ENCODE data around the gene ASPHD1. TPM values are rescaled to one million over a fixed set of nuclear protein-coding genes. Genes with fewer than 3 reads are reported as not detected.

Gene ASPHD1, protein sequence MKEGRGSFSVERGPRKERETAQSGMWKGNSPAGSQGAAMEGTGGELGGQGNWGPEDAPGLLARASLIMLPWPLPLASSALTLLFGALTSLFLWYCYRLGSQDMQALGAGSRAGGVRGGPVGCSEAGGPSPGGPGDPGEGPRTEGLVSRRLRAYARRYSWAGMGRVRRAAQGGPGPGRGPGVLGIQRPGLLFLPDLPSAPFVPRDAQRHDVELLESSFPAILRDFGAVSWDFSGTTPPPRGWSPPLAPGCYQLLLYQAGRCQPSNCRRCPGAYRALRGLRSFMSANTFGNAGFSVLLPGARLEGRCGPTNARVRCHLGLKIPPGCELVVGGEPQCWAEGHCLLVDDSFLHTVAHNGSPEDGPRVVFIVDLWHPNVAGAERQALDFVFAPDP
- polyA plus RNA-seq (2013, experiment 1 of 2): 9.6 TPM
- polyA plus RNA-seq (2013, experiment 2 of 2): 8.8 TPM

DNA sequence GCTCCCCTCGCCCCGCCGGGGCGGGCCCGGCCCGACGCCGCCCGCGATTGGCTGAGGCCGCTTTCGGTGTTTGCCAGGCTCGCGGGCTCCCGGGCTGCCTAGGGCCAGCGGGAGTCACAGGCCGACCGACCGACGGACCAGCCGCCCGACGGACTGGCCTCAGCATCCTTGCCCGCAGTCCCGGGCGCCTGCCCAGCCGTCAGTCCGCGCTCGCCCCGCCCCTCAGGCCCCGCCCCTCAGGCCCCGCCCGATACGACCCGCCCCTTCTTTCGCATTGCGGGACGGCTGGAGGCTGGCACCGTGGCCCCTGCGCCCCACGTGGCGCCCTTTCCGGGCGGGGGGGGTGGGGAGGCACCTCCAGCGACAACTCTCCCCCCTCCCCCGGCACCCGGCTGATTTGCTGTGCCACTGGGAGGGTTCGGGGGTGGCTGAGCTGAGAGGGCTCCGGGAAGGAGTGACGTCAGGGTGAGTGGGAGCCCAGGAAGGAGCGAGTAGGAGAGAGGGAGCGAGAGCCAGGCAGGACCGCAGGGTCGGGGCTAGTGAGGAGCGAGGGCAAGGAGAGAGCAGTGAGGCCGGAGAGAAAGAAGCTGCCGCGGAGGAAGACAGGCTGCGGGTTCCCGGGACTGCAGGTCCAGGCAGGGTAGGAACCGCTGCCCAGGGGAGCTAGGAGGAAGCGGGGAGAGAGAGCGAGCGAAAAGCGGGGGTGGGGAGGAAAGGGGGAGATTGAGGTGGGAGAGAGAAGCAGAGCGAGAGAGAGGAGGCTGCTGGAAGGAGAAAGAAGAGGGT is at the start of gene ASPHD1:
ASPHD1 (plus strand) TSS at position 387 of the 786 bp plus-strand sequence. CDS start 484 bp downstream, outside the sequence.
- 1 to 2% methylated on average over 44 to 45 of the region's 67 CpGs for WGBS, 2 experiments (ENCODE audit: insufficient coverage in 2 of 2)
- H3K9me3 ChIP-seq (ENCODE audit: control insufficient read depth, low read length): no peaks in the 10 kb centered on the region
- peak within 1 kb of the TSS; percentile 58 for H3K4me3 ChIP-seq (ENCODE audit: extremely low read depth, insufficient read depth, low read length, poor library complexity, severe bottlenecking)
- H3K4me1 ChIP-seq (ENCODE audit: control insufficient read depth, insufficient read depth, low read length, poor library complexity, severe bottlenecking): peaks cover 13% of the 10 kb centered on the region
- peak within 1 kb of the TSS; percentile 78 for H3K27ac ChIP-seq (ENCODE audit: low read depth, low read length, severe bottlenecking)
- peaks cover 16% of the 10 kb centered on the region for H3K36me3 ChIP-seq (ENCODE audit: control insufficient read depth, insufficient read depth, low read length)

DNA sequence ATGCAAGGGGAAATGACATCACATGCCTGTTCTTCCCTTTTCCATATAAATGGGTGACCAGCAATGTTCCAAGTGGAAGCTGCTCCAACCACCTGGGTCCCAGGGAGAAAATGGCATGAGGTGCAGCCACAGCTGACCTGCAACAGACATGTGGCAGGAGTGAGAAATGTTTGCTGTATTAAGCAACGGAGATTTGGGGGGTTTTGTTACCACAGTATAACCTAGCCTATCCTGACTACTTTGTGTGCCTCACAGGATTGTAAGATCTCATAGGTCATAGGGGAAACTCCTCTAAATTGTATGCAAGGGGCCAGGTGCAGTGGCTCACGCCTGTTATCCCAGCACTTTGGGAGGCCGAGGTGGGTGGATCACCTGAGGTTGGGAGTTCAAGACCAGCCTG is 49.3 kb upstream of the ASPHD1 start:
- no peak overlapping the region for H3K4me3 ChIP-seq (ENCODE audit: extremely low read depth, insufficient read depth, low read length, poor library complexity, severe bottlenecking)
- no peaks in the 10 kb centered on the region for H3K9me3 ChIP-seq (ENCODE audit: control insufficient read depth, low read length)
- H3K4me1 ChIP-seq (ENCODE audit: control insufficient read depth, insufficient read depth, low read length, poor library complexity, severe bottlenecking): peaks cover 8% of the 10 kb centered on the region
- WGBS, 2 experiments (ENCODE audit: insufficient coverage in 2 of 2): 90% methylated on average over 2 of the region's 3 CpGs
- no peaks in the 10 kb centered on the region for H3K36me3 ChIP-seq (ENCODE audit: control insufficient read depth, insufficient read depth, low read length)
- H3K27ac ChIP-seq (ENCODE audit: low read depth, low read length, severe bottlenecking): no peak overlapping the region

DNA sequence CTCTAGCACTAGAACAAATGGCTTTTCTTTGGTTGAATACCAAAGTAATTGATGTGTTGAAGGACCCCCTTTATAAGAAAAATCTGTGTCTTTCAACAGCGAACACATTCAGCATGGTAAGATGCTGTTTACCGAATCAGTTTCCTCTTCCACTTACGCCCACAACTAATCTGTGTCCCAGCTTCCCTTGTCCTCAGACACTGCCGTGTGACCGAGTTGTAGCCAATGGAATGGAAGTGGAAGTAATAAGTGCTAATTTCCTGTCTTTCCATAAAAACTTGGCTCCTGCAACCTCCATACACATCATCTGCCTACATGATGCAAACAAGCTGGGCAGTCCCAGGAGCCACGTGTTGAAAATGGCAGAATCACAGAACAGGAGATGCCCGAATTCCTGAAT is 47.6 kb upstream of the ASPHD1 start:
- Histone ChIP-seq H3K4me3 (ENCODE audit: extremely low read depth, insufficient read depth, low read length, poor library complexity, severe bottlenecking) (no peak overlapping the region), H3K27ac (ENCODE audit: low read depth, low read length, severe bottlenecking) (no peak overlapping the region), H3K9me3 (ENCODE audit: control insufficient read depth, low read length) (no peaks in the 10 kb centered on the region), H3K4me1 (ENCODE audit: control insufficient read depth, insufficient read depth, low read length, poor library complexity, severe bottlenecking) (peaks cover 8% of the 10 kb centered on the region), H3K36me3 (ENCODE audit: control insufficient read depth, insufficient read depth, low read length) (no peaks in the 10 kb centered on the region)
- 100% methylated on average over 1 of the region's 7 CpGs for WGBS, 2 experiments (ENCODE audit: insufficient coverage in 2 of 2)

DNA sequence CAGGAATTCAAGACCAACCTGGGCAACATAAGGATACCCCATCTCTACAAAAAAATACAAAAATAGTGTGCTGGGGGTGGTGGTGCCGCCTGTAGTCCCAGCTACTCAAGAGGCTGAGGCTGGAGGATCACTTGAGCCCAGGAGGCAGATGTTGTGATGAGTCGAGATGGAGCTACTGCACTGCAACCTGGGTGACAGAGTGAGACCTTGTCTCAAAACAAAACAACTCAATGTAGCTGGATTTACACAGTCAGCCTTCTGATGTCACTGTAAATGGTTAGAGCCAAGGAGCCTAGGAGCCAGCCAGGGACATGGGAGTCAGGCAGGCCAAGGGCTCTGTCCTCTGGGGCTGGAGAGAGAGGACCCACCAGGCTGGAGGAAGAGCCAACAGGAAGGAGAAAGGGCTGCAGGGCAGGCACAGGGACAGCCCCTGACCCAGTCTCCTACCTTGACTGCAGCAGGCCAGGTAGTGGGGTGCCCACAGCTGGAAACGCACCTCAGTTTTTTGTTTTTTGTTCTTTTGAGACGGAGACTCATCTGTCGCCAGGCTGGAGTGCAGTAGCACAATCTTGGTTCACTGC is 45.7 kb upstream of the ASPHD1 start:
- Histone ChIP-seq H3K36me3 (ENCODE audit: control insufficient read depth, insufficient read depth, low read length) (peaks cover 16% of the 10 kb centered on the region), H3K9me3 (ENCODE audit: control insufficient read depth, low read length) (no peaks in the 10 kb centered on the region), H3K27ac (ENCODE audit: low read depth, low read length, severe bottlenecking) (no peak overlapping the region), H3K4me3 (ENCODE audit: extremely low read depth, insufficient read depth, low read length, poor library complexity, severe bottlenecking) (no peak overlapping the region), H3K4me1 (ENCODE audit: control insufficient read depth, insufficient read depth, low read length, poor library complexity, severe bottlenecking) (peaks cover 4% of the 10 kb centered on the region)
- 83 to 95% methylated on average over 3 to 5 of the region's 5 CpGs for WGBS, 2 experiments (ENCODE audit: insufficient coverage in 2 of 2)

DNA sequence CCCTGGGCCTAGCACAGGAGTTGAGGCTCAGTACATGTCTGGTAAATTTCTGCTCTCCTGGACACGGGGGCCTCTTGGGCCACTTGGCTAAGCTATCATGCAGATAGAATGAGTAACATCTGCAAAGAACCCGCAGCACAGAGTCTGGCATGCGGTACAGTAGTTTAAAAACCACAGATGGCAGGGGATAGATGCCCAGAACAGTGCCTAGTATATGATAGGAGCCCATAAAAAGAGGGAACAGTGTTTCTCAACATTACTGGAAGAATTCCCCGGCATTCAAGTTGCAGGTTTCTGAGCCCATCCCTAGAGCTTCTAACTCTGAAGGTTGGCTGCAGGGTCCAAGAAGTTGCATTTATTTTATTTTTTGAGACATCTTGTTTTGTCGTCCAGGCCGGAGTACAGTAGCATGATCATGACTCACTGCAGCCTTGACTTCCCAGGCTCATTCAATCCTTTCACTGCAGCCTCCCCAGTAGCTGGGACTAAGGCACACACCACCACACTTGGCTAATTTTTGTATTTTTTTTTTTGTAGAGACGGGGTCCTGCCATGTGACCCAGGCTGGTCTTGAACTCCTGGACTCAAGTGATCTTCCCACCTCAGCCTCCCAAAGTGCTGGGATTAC is 43.0 kb upstream of the ASPHD1 start:
- H3K27ac ChIP-seq (ENCODE audit: low read depth, low read length, severe bottlenecking): no peak overlapping the region
- WGBS, 2 experiments (ENCODE audit: insufficient coverage in 2 of 2): 92 to 95% methylated on average over 6 to 7 of the region's 7 CpGs
- H3K4me3 ChIP-seq (ENCODE audit: extremely low read depth, insufficient read depth, low read length, poor library complexity, severe bottlenecking): no peak overlapping the region
- peaks cover 32% of the 10 kb centered on the region for H3K36me3 ChIP-seq (ENCODE audit: control insufficient read depth, insufficient read depth, low read length)
- H3K4me1 ChIP-seq (ENCODE audit: control insufficient read depth, insufficient read depth, low read length, poor library complexity, severe bottlenecking): peaks cover 3% of the 10 kb centered on the region
- H3K9me3 ChIP-seq (ENCODE audit: control insufficient read depth, low read length): no peaks in the 10 kb centered on the region

DNA sequence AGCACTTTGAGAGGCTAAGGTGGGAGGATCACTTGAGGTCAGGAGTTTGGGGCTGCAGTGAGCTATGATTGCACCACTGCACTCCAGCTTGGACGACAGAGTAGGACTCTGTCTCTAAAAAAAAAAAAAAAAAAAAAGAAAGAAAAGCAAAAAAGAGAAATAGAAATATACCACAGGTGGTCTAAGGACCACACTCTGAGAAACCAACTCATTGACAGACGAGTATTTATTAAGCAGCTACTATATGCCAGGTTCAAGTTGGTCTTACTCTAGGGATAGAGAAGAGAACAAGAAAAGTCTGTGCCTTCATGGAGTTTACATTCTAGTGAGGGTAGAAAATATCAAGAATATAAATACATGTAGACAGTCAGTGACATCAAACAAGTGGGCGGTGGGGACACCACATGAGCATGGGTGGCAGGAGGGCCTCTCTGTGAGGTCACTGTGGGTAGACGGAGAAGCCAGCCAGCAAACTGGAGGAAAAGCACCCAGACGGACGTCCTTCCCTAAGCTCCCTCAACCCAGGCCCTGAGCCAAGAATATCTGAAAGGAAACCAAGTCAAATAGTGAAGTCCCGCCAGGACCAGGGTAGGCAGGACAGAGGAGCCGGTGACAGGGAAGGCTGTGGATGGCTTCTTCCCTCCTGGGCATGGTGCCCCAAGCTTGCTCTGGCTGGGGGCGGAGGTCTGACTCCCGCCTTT is 42.0 kb upstream of the ASPHD1 start:
- H3K27ac ChIP-seq (ENCODE audit: low read depth, low read length, severe bottlenecking): no peak overlapping the region
- H3K4me3 ChIP-seq (ENCODE audit: extremely low read depth, insufficient read depth, low read length, poor library complexity, severe bottlenecking): no peak overlapping the region
- H3K9me3 ChIP-seq (ENCODE audit: control insufficient read depth, low read length): no peaks in the 10 kb centered on the region
- H3K36me3 ChIP-seq (ENCODE audit: control insufficient read depth, insufficient read depth, low read length): peaks cover 32% of the 10 kb centered on the region
- WGBS, 2 experiments (ENCODE audit: insufficient coverage in 2 of 2): 96 to 98% methylated on average over 8 of the region's 10 CpGs
- H3K4me1 ChIP-seq (ENCODE audit: control insufficient read depth, insufficient read depth, low read length, poor library complexity, severe bottlenecking): peaks cover 5% of the 10 kb centered on the region

DNA sequence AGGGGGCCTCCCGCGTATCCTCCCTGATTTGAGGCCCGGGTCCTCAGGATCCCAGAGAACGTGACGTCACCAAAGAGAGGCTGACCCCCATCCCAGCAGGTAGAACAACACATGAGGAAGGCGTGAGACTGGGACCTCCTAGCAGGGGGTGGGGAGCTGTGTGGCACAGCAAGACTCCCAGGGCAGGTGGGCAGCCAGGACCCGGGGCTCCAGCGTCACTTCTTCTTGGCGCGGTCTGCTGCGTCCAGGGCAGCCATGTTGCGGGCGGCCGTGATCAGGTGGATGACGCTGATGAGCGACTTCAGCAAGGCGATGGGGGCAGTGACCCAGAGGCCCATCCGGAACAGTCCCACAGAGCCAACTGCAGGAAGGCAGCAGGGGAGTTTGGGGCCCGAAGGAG is 41.3 kb upstream of the ASPHD1 start:
- H3K27ac ChIP-seq (ENCODE audit: low read depth, low read length, severe bottlenecking): no peak overlapping the region
- H3K36me3 ChIP-seq (ENCODE audit: control insufficient read depth, insufficient read depth, low read length): peaks cover 32% of the 10 kb centered on the region
- no peak overlapping the region for H3K4me3 ChIP-seq (ENCODE audit: extremely low read depth, insufficient read depth, low read length, poor library complexity, severe bottlenecking)
- WGBS, 2 experiments (ENCODE audit: insufficient coverage in 2 of 2): 93 to 98% methylated on average over 18 of the region's 19 CpGs
- peaks cover 5% of the 10 kb centered on the region for H3K4me1 ChIP-seq (ENCODE audit: control insufficient read depth, insufficient read depth, low read length, poor library complexity, severe bottlenecking)
- H3K9me3 ChIP-seq (ENCODE audit: control insufficient read depth, low read length): no peaks in the 10 kb centered on the region

DNA sequence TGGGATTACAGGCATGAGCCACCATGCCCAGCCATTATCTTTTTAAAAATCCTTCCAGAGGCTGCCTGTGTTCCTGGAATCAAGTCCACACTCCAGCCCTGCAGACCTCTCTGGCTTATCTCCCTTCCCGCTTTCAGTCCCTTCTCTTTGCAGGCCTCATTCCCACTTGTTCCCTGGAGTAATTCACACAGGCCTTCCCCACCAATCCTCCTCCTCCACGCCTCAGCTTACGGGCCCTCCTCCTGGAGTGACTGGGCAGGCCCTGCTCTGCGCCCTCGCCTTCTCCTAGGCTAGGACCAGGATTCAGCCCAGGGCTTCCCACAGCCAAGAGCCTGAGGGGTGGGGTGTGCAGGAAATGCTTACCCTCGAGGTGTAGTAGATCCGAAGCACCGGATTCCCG is 40.1 kb upstream of the ASPHD1 start:
- Histone ChIP-seq H3K4me3 (ENCODE audit: extremely low read depth, insufficient read depth, low read length, poor library complexity, severe bottlenecking) (no peak overlapping the region), H3K9me3 (ENCODE audit: control insufficient read depth, low read length) (no peaks in the 10 kb centered on the region), H3K4me1 (ENCODE audit: control insufficient read depth, insufficient read depth, low read length, poor library complexity, severe bottlenecking) (peaks cover 5% of the 10 kb centered on the region), H3K27ac (ENCODE audit: low read depth, low read length, severe bottlenecking) (no peak overlapping the region), H3K36me3 (ENCODE audit: control insufficient read depth, insufficient read depth, low read length) (peaks cover 32% of the 10 kb centered on the region)
- WGBS, 2 experiments (ENCODE audit: insufficient coverage in 2 of 2): 90 to 94% methylated on average over 4 to 9 of the region's 9 CpGs

DNA sequence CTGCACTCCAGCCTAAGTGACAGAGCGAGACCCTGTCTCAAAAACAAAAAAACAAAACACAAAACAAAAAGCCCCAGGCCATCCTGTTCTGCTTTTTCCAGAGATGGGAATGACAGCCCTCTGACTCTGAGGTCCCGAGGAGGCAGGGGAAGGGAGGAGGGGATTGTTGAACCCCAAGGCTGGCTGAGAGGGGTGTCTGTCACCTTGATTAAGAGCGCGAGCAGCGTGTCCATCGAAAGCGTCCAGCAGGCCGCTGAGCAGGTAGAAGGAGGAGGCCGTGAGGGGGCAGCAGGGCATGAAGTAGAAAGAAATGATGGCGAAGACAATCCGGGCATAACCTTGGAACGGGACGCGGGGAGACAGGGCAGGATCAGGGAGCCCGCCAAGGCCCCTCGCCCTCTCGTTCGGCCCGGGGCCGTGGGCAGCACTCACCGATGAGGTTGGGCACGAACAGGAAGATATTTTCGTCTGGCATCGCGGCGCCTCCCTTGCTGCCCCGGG is 37.9 kb upstream of the ASPHD1 start:
- H3K36me3 ChIP-seq (ENCODE audit: control insufficient read depth, insufficient read depth, low read length): peaks cover 32% of the 10 kb centered on the region
- H3K4me3 ChIP-seq (ENCODE audit: extremely low read depth, insufficient read depth, low read length, poor library complexity, severe bottlenecking): peak overlapping the region; percentile 86
- peak overlapping the region; percentile 100 for H3K27ac ChIP-seq (ENCODE audit: low read depth, low read length, severe bottlenecking)
- WGBS, 2 experiments (ENCODE audit: insufficient coverage in 2 of 2): 1% methylated on average over 26 of the region's 27 CpGs
- peaks cover 5% of the 10 kb centered on the region for H3K4me1 ChIP-seq (ENCODE audit: control insufficient read depth, insufficient read depth, low read length, poor library complexity, severe bottlenecking)
- H3K9me3 ChIP-seq (ENCODE audit: control insufficient read depth, low read length): no peaks in the 10 kb centered on the region
